ENCODE results near the gene C12orf42. TPM values are rescaled to one million over a fixed set of nuclear protein-coding genes. Genes with fewer than 3 reads are reported as not detected.

C12orf42 gene
- total RNA-seq, 1 donor, result not detected

GRCh38 chr12:103382119-103382518 is 113.6 kb downstream of the C12orf42 start:
- Histone ChIP-seq H3K4me3 (ENCODE audit: insufficient read depth, low read length) (no peak overlapping the region), H3K27me3 (ENCODE audit: insufficient read depth, low read length) (no peaks in the 10 kb centered on the region), H3K4me1 (ENCODE audit: insufficient read depth, low read length) (no peaks in the 10 kb centered on the region), H3K4me2 (ENCODE audit: insufficient read depth, low read length) (no peak overlapping the region), H3K27ac (ENCODE audit: low read depth, low read length) (no peak overlapping the region), H3K9me3 (ENCODE audit: low read depth, low read length) (no peaks in the 10 kb centered on the region), H3K79me2 (ENCODE audit: insufficient read depth, low read length) (no peaks in the 10 kb centered on the region), H4K20me1 (ENCODE audit: insufficient read depth, low read length) (no peaks in the 10 kb centered on the region), H2AFZ (ENCODE audit: low read length) (no peak overlapping the region), H3K36me3 (ENCODE audit: insufficient read depth, low read length) (no peaks in the 10 kb centered on the region)
- no peak for DNase-seq (ENCODE audit: insufficient read length, low spot score, missing footprints)
- no peak for TF ChIP-seq CTCF (IDR thresholded peaks at IDR 0.05; ENCODE audit: extremely low read depth, low read depth, low read length)

- H3K36me3 ChIP-seq (ENCODE audit: insufficient read depth, low read length), result no peaks in the 10 kb centered on the region
- H4K20me1 ChIP-seq (ENCODE audit: insufficient read depth, low read length), result no peaks in the 10 kb centered on the region
- H3K4me1 ChIP-seq (ENCODE audit: insufficient read depth, low read length), result no peaks in the 10 kb centered on the region
- no peaks in the 10 kb centered on the region for H3K79me2 ChIP-seq (ENCODE audit: insufficient read depth, low read length)
- no peaks in the 10 kb centered on the region for H3K27me3 ChIP-seq (ENCODE audit: insufficient read depth, low read length)
- TF ChIP-seq CTCF (IDR thresholded peaks at IDR 0.05; ENCODE audit: extremely low read depth, low read depth, low read length), result no peak
- H3K4me3 ChIP-seq (ENCODE audit: insufficient read depth, low read length), result no peak overlapping the region
- no peaks in the 10 kb centered on the region for H3K9me3 ChIP-seq (ENCODE audit: low read depth, low read length)
- no peak overlapping the region for H3K4me2 ChIP-seq (ENCODE audit: insufficient read depth, low read length)
- no peak overlapping the region for H2AFZ ChIP-seq (ENCODE audit: low read length)
- no peak overlapping the region for H3K27ac ChIP-seq (ENCODE audit: low read depth, low read length)
- DNase-seq (ENCODE audit: insufficient read length, low spot score, missing footprints), result no peak
Observed at GRCh38 chr12:103379670-103380069, 116.1 kb downstream of the C12orf42 start.

- Histone ChIP-seq H3K27ac (ENCODE audit: low read depth, low read length) (no peak overlapping the region), H3K27me3 (ENCODE audit: insufficient read depth, low read length) (no peaks in the 10 kb centered on the region), H3K9me3 (ENCODE audit: low read depth, low read length) (no peaks in the 10 kb centered on the region), H3K79me2 (ENCODE audit: insufficient read depth, low read length) (no peaks in the 10 kb centered on the region), H3K4me1 (ENCODE audit: insufficient read depth, low read length) (no peaks in the 10 kb centered on the region), H2AFZ (ENCODE audit: low read length) (no peak overlapping the region), H3K36me3 (ENCODE audit: insufficient read depth, low read length) (no peaks in the 10 kb centered on the region), H3K4me3 (ENCODE audit: insufficient read depth, low read length) (no peak overlapping the region), H4K20me1 (ENCODE audit: insufficient read depth, low read length) (no peaks in the 10 kb centered on the region), H3K4me2 (ENCODE audit: insufficient read depth, low read length) (no peak overlapping the region)
- no peak for TF ChIP-seq CTCF (IDR thresholded peaks at IDR 0.05; ENCODE audit: extremely low read depth, low read depth, low read length)
- no peak for DNase-seq (ENCODE audit: insufficient read length, low spot score, missing footprints)
Observed at GRCh38 chr12:103373088-103373523, 122.7 kb downstream of the C12orf42 start.

GRCh38 chr12:103369929-103370328 is 125.8 kb downstream of the C12orf42 start:
- Histone ChIP-seq H3K27me3 (ENCODE audit: insufficient read depth, low read length) (no peaks in the 10 kb centered on the region), H4K20me1 (ENCODE audit: insufficient read depth, low read length) (no peaks in the 10 kb centered on the region), H2AFZ (ENCODE audit: low read length) (no peak overlapping the region), H3K36me3 (ENCODE audit: insufficient read depth, low read length) (no peaks in the 10 kb centered on the region), H3K9me3 (ENCODE audit: low read depth, low read length) (no peaks in the 10 kb centered on the region), H3K4me3 (ENCODE audit: insufficient read depth, low read length) (no peak overlapping the region), H3K79me2 (ENCODE audit: insufficient read depth, low read length) (no peaks in the 10 kb centered on the region), H3K4me1 (ENCODE audit: insufficient read depth, low read length) (no peaks in the 10 kb centered on the region), H3K27ac (ENCODE audit: low read depth, low read length) (no peak overlapping the region), H3K4me2 (ENCODE audit: insufficient read depth, low read length) (no peak overlapping the region)
- no peak for DNase-seq (ENCODE audit: insufficient read length, low spot score, missing footprints)
- TF ChIP-seq CTCF (IDR thresholded peaks at IDR 0.05; ENCODE audit: extremely low read depth, low read depth, low read length), result no peak
